SK-N-SH treated with all-trans-retinoic acid at 6 μM for 48 hours (cell line): Measurements from ENCODE around the gene ACBD4.

Experiments used
- ATAC-seq: fragments of 200-7000 bp; cut with Tn5 transposase; 3 replicates; pipeline ENCODE4 v1.9.1; 2020; ENCODE audit warnings: mild to moderate bottlenecking, moderate library complexity
- ARNTL ChIP-seq: fragments of 450-650 bp; formaldehyde crosslinking; IDR thresholded peaks from 2 replicates; pipeline ENCODE4 v1.5.0; 2020; ENCODE audit warnings: low read depth, mild to moderate bottlenecking, moderate library complexity, borderline replicate concordance
- BACH2 ChIP-seq: fragments of 250-450 bp; sonication (Bioruptor Pico); IDR thresholded peaks from 2 replicates; pipeline ENCODE4 v1.9.0; 2021; ENCODE audit warnings: mild to moderate bottlenecking, borderline replicate concordance
- CREB5 ChIP-seq: fragments of 250-450 bp; sonication (Bioruptor Pico); IDR thresholded peaks from 2 replicates; pipeline ENCODE4 v1.5.1; 2020; ENCODE audit warnings: low read depth, mild to moderate bottlenecking, moderate library complexity
- CSDC2 ChIP-seq: fragments of 250-450 bp; sonication (Bioruptor Pico); IDR thresholded peaks from 2 replicates; pipeline ENCODE4 v1.5.0; 2020; ENCODE audit warnings: mild to moderate bottlenecking, moderate library complexity
- CSRNP3 ChIP-seq: fragments of 250-450 bp; sonication (Bioruptor Pico); IDR thresholded peaks from 2 replicates; pipeline ENCODE4 v1.5.1; 2021; ENCODE audit warnings: mild to moderate bottlenecking, moderate library complexity
- ESRRG ChIP-seq: fragments of 250-450 bp; sonication (Bioruptor Pico); IDR thresholded peaks from 2 replicates; pipeline ENCODE4 v1.6.1; 2021; ENCODE audit warnings: mild to moderate bottlenecking
- GLIS3 ChIP-seq: fragments of 250-450 bp; sonication (Bioruptor Pico); IDR thresholded peaks from 2 replicates; pipeline ENCODE4 v1.5.0; 2020; ENCODE audit warnings: mild to moderate bottlenecking, moderate library complexity
- ISL1 ChIP-seq: fragments of 250-450 bp; sonication (Bioruptor Pico); IDR thresholded peaks from 2 replicates; pipeline ENCODE4 v2.1.2; 2022; ENCODE audit warnings: mild to moderate bottlenecking, moderate library complexity
- OSR1 ChIP-seq: fragments of 250-450 bp; sonication (Bioruptor Pico); IDR thresholded peaks from 2 replicates; pipeline ENCODE4 v1.8.0; 2022; ENCODE audit warnings: moderate library complexity, mild to moderate bottlenecking, inconsistent platforms
- PATZ1 ChIP-seq: fragments of 250-450 bp; sonication (Bioruptor Pico); IDR thresholded peaks from 2 replicates; pipeline ENCODE4 v1.8.0; 2020; ENCODE audit warnings: mild to moderate bottlenecking, moderate library complexity, borderline replicate concordance
- POU6F1 ChIP-seq: fragments of 250-450 bp; sonication (Bioruptor Pico); IDR thresholded peaks from 2 replicates; pipeline ENCODE4 v1.8.0; 2021; ENCODE audit warnings: low read depth, mild to moderate bottlenecking, moderate library complexity, borderline replicate concordance
- PPARA ChIP-seq: fragments of 250-450 bp; sonication (Bioruptor Pico); IDR thresholded peaks from 2 replicates; pipeline ENCODE4 v1.5.0; 2020; ENCODE audit warnings: mild to moderate bottlenecking, borderline replicate concordance
- RARB ChIP-seq: fragments of 250-450 bp; sonication (Bioruptor Pico); IDR thresholded peaks from 2 replicates; pipeline ENCODE4 v1.8.0; 2021; ENCODE audit warnings: mild to moderate bottlenecking, moderate library complexity
- SNAI2 ChIP-seq: fragments of 250-450 bp; sonication (Bioruptor Pico); IDR thresholded peaks from 2 replicates; pipeline ENCODE4 v1.5.0; 2020; ENCODE audit warnings: mild to moderate bottlenecking, moderate library complexity
- TCF4 ChIP-seq: fragments of 250-450 bp; sonication (Bioruptor Pico); IDR thresholded peaks from 2 replicates; pipeline ENCODE4 v1.8.0; 2021; ENCODE audit warnings: mild to moderate bottlenecking, moderate library complexity, borderline replicate concordance
- TOX ChIP-seq: fragments of 250-450 bp; sonication (Bioruptor Pico); IDR thresholded peaks from 2 replicates; pipeline ENCODE4 v1.8.0; 2021; ENCODE audit warnings: mild to moderate bottlenecking, moderate library complexity, borderline replicate concordance
- TSHZ2 ChIP-seq: fragments of 250-450 bp; sonication (Bioruptor Pico); IDR thresholded peaks from 2 replicates; pipeline ENCODE4 v1.5.0; 2020; ENCODE audit warnings: mild to moderate bottlenecking, moderate library complexity
- ZC3H10 ChIP-seq: fragments of 250-450 bp; sonication (Bioruptor Pico); IDR thresholded peaks from 2 replicates; pipeline ENCODE4 v1.5.1; 2021; ENCODE audit warnings: mild to moderate bottlenecking, moderate library complexity
- ZFP3 ChIP-seq: fragments of 250-450 bp; sonication (Bioruptor Pico); IDR thresholded peaks from 2 replicates; pipeline ENCODE4 v1.5.0; 2020; ENCODE audit warnings: mild to moderate bottlenecking, moderate library complexity
- ZFP30 ChIP-seq: fragments of 450-650 bp; formaldehyde crosslinking; IDR thresholded peaks from 2 replicates; pipeline ENCODE4 v1.5.0; 2022; ENCODE audit warnings: mild to moderate bottlenecking, moderate library complexity
- ZNF565 ChIP-seq: fragments of 450-650 bp; formaldehyde crosslinking; conservative IDR thresholded peaks from 2 replicates; pipeline ENCODE4 v1.5.0; 2020; ENCODE audit warnings: low read depth, mild to moderate bottlenecking, moderate library complexity
- ZNF70 ChIP-seq: fragments of 450-650 bp; formaldehyde crosslinking; IDR thresholded peaks from 2 replicates; pipeline ENCODE4 v1.5.0; 2020; ENCODE audit warnings: mild to moderate bottlenecking, moderate library complexity
- ZNF8 ChIP-seq: fragments of 450-650 bp; formaldehyde crosslinking; IDR thresholded peaks from 2 replicates; pipeline ENCODE4 v1.5.0; 2020; ENCODE audit warnings: mild to moderate bottlenecking, moderate library complexity

Gene ACBD4

GRCh38 chr17:45147581-45148182 is 12.2 kb downstream of the ACBD4 start (continued):
- TF ChIP-seq TSHZ2 (no peak), PATZ1 (CRISPR knock-in tag) (peak; percentile 84; the same call in 1 of the 2 replicates), ISL1 (no peak), CREB5 (peak; percentile 70; the same call in 1 of the 2 replicates), TCF4 (CRISPR knock-in tag) (no peak), SNAI2 (CRISPR knock-in tag) (no peak)
- TF ChIP-seq, all 23 proteins: peak for 8

- ATAC-seq: peak; percentile 82
- peak; percentile 75; the same call in 1 of the 2 replicates for TF ChIP-seq CSDC2 (CRISPR knock-in tag)
- TF ChIP-seq ZNF70: peak; percentile 78
- TF ChIP-seq PATZ1 (CRISPR knock-in tag): peak; percentile 87; the same call in 1 of the 2 replicates
- peak; percentile 84 for TF ChIP-seq ZNF8
- TF ChIP-seq TSHZ2: peak; percentile 95
- TF ChIP-seq ZFP30: peak; percentile 84
- TF ChIP-seq OSR1 (CRISPR knock-in tag): no peak
- TF ChIP-seq GLIS3 (CRISPR knock-in tag): peak; percentile 99
- peak; percentile 98 for TF ChIP-seq CSRNP3 (CRISPR knock-in tag)
- TF ChIP-seq POU6F1 (CRISPR knock-in tag): 0 out of 2 replicates have a peak, but pooled peaks have one; percentile 51
- peak; percentile 93 for TF ChIP-seq SNAI2 (CRISPR knock-in tag)
- TF ChIP-seq ARNTL (CRISPR knock-in tag): peak; percentile 91
- peak; percentile 88 for TF ChIP-seq ZC3H10
- TF ChIP-seq ZNF565 (CRISPR knock-in tag): peak; percentile 94; the same call in 1 of the 2 replicates
- no peak; the same call in 1 of the 2 replicates for TF ChIP-seq TCF4 (CRISPR knock-in tag)
- peak; percentile 98 for TF ChIP-seq ESRRG (CRISPR knock-in tag)
- TF ChIP-seq TOX (CRISPR knock-in tag): peak; percentile 98
- TF ChIP-seq PPARA (CRISPR knock-in tag): peak; percentile 87
- TF ChIP-seq RARB (CRISPR knock-in tag): peak; percentile 98
- TF ChIP-seq ZFP3: peak; percentile 41; the same call in 1 of the 2 replicates
- TF ChIP-seq ISL1: no peak
- TF ChIP-seq BACH2: no peak
Measured at GRCh38 chr17:45148183-45149036, 12.9 kb downstream of the ACBD4 start, which contains the start of gene HEXIM1. Gene HEXIM1 (plus strand): TSS chr17:45148475. CDS start chr17:45149191, 716 bp downstream.
